OCI-LY3 (cell line): ENCODE data around the gene ARPC2.
A peak's percentile ranks its signal among the peaks of the same experiment; 100 is the strongest.

Experiments
- H2AFZ ChIP-seq: fragments of 200-600, 300-600 bp; shearing (Covaris generic); 2 replicates; pipeline ENCODE4 v1.6.0; 2014; ENCODE audit warnings: antibody characterized with exemption, low read depth, low read length
- H3K27ac ChIP-seq: fragments of 200-600, 300-600 bp; sonication (generic); 2 replicates; pipeline ENCODE4 v1.5.1; 2014; ENCODE audit warnings: mild to moderate bottlenecking, low read length, moderate library complexity, mixed read lengths
- H3K27me3 ChIP-seq: fragments of 200-600, 300-600 bp; sonication (generic); 2 replicates; pipeline ENCODE4 v1.6.1; 2014; ENCODE audit warnings: low read depth, low read length, mixed read lengths
- H3K36me3 ChIP-seq: fragments of 200-600, 300-600 bp; sonication (generic); replicated peaks from 2 replicates; pipeline ENCODE3; 2014; ENCODE audit warnings: low read depth, low read length, mixed read lengths
- H3K4me1 ChIP-seq: fragments of 300-600, 200-600 bp; sonication (generic); 2 replicates; pipeline ENCODE4 v1.6.1; 2014; ENCODE audit warnings: low read length, mixed read lengths
- H3K4me2 ChIP-seq: fragments of 200-600, 300-600 bp; sonication (generic); 2 replicates; pipeline ENCODE4 v1.6.1; 2014; ENCODE audit warnings: low read length, mixed read lengths
- H3K4me3 ChIP-seq: fragments of 300-600, 200-600 bp; sonication (generic); 2 replicates; pipeline ENCODE4 v1.5.1; 2014; ENCODE audit warnings: antibody characterized with exemption, mild to moderate bottlenecking, low read length, moderate library complexity
- H3K79me2 ChIP-seq: fragments of 300-600, 200-600 bp; shearing (Covaris generic); 2 replicates; pipeline ENCODE4 v1.6.1; 2014; ENCODE audit warnings: mild to moderate bottlenecking, low read length, mixed read lengths
- H3K9ac ChIP-seq: fragments of 300-600, 200-600 bp; shearing (Covaris generic); 2 replicates; pipeline ENCODE4 v1.6.0; 2014; ENCODE audit warnings: mild to moderate bottlenecking, low read length, moderate library complexity
- H3K9me3 ChIP-seq: fragments of 200-600, 300-600 bp; shearing (Covaris generic); 2 replicates; pipeline ENCODE4 v1.6.1; 2014; ENCODE audit warnings: low read length, mixed read lengths; ENCODE audit not compliant: insufficient read depth
- H4K20me1 ChIP-seq: fragments of 200-600, 300-600 bp; sonication (generic); 2 replicates; pipeline ENCODE4 v1.6.1; 2016; ENCODE audit warnings: low read length, mixed read lengths; ENCODE audit not compliant: insufficient read depth
- EZH2phosphoT487 ChIP-seq: fragments of 200-600 bp; shearing (Covaris generic); IDR thresholded peaks from 2 replicates; pipeline ENCODE4 v1.6.1; 2018; ENCODE audit warnings: antibody characterized with exemption, mixed run types, low read depth
- TF ChIP-seq, protein P1 (sequence below): fragments of 200-600, 300-600 bp; sonication (generic); IDR thresholded peaks from 2 replicates; pipeline ENCODE4 v1.5.1; 2014; ENCODE audit warnings: antibody characterized with exemption, low read length, low read depth

The ARPC2 gene

DNA sequence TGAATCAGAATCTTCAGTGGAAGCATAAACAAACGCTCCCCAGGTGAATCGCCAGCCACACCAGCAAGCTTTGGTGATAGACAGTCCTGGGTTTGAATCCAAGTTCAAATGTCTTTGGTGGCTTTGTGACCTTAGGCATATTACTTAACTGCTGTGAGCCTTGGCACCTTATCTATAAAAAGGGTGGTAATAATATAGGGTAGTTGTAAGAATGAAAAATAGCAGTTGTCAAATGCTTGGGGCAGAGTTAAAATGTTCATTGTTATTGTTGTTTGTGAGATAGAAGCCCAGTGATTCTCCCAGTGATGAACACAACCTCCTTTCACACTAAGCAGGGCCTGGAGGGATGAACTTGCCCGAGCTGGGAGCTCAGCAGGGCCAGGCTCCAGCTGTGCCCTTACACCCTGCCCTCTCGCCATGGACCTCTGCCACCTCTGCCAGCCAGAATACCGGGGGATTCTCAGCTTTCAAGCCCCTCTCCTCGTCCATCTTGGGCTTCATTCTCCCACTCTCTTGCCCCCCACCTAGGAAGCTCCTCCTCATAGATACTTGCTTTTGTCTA is 81.4 kb downstream of the ARPC2 start:
- H3K9me3 ChIP-seq = no peaks in the 10 kb centered on the region
- H2AFZ ChIP-seq = no peak overlapping the region
- H3K4me2 ChIP-seq = no peak overlapping the region
- H4K20me1 ChIP-seq = no peaks in the 10 kb centered on the region
- no peaks in the 10 kb centered on the region for H3K79me2 ChIP-seq
- peaks cover 4% of the 10 kb centered on the region; the same call in 1 of the 2 replicates for H3K4me1 ChIP-seq
- H3K27me3 ChIP-seq = no peaks in the 10 kb centered on the region
- TF ChIP-seq, protein P1, sequence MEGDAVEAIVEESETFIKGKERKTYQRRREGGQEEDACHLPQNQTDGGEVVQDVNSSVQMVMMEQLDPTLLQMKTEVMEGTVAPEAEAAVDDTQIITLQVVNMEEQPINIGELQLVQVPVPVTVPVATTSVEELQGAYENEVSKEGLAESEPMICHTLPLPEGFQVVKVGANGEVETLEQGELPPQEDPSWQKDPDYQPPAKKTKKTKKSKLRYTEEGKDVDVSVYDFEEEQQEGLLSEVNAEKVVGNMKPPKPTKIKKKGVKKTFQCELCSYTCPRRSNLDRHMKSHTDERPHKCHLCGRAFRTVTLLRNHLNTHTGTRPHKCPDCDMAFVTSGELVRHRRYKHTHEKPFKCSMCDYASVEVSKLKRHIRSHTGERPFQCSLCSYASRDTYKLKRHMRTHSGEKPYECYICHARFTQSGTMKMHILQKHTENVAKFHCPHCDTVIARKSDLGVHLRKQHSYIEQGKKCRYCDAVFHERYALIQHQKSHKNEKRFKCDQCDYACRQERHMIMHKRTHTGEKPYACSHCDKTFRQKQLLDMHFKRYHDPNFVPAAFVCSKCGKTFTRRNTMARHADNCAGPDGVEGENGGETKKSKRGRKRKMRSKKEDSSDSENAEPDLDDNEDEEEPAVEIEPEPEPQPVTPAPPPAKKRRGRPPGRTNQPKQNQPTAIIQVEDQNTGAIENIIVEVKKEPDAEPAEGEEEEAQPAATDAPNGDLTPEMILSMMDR = no peak
- no peak for TF ChIP-seq EZH2phosphoT487
- no peak overlapping the region for H3K4me3 ChIP-seq
- H3K9ac ChIP-seq = no peak overlapping the region
- no peak overlapping the region for H3K27ac ChIP-seq
- H3K36me3 ChIP-seq = no peaks in the 10 kb centered on the region

DNA sequence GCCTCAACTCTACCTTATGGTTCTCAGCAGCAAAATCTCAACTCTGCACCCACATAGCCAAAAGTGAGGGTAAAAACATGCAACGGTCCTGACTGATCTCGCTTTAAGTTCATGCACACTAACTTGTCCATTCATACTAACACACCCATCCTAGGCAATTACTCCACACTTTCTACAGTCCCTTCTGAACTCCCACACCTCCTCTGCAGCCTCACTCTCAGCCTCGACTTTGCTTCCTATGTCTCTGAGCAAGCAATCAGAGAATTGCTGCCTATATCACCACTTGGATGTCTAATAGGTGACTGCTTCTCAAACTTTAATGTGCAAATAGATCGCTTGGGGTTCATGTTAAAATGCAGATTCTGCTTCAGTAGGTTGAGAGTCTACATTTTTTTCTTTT is 83.2 kb downstream of the ARPC2 start:
- Histone ChIP-seq H3K9me3 (no peaks in the 10 kb centered on the region), H4K20me1 (no peaks in the 10 kb centered on the region), H3K4me3 (no peak overlapping the region), H3K9ac (no peak overlapping the region), H3K27ac (no peak overlapping the region), H3K27me3 (no peaks in the 10 kb centered on the region), H3K4me2 (no peak overlapping the region), H3K79me2 (no peaks in the 10 kb centered on the region), H3K4me1 (peaks cover 2% of the 10 kb centered on the region; the same call in 1 of the 2 replicates), H3K36me3 (no peaks in the 10 kb centered on the region), H2AFZ (no peak overlapping the region)
- TF ChIP-seq, protein P1 = no peak
- no peak for TF ChIP-seq EZH2phosphoT487

DNA sequence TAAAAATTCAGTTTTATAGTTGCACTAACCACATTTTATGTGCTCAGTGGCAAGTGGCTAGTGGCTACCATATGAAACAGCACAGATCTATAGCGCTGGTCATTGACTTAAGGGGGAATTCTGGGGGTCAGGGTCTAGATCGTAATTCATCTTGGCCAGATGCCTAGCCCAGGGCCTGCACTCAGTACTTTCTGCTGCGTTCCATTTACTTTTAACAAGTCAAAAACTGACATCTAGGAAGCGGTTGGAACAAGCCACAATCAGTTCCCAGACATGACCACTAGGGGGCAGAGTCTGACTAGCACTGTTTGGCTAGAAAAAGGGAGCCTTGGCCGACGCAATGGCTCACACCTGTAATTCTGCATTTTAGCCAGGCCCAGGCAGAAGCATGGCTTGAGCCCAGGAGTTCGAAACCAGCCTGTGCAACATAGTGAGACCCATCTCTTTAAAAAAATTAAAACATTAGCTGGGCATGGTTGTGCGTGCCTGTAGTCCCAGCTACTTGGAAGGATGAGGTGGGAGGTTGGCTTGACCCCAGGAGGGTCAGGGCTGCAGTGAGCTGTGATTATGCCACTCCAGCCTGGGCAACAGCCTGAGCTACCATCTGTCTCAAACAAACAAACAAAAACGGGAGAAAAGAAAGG is 84.3 kb downstream of the ARPC2 start:
- H3K9me3 ChIP-seq = no peaks in the 10 kb centered on the region
- no peaks in the 10 kb centered on the region for H3K79me2 ChIP-seq
- H3K9ac ChIP-seq = 0 out of 2 replicates have a peak overlapping the region, but pooled peaks have one; percentile 39
- no peaks in the 10 kb centered on the region for H3K27me3 ChIP-seq
- peak overlapping the region; percentile 53; the same call in 1 of the 2 replicates for H3K4me2 ChIP-seq
- H3K4me3 ChIP-seq = no peak overlapping the region
- no peaks in the 10 kb centered on the region for H4K20me1 ChIP-seq
- no peaks in the 10 kb centered on the region for H3K4me1 ChIP-seq
- no peaks in the 10 kb centered on the region for H3K36me3 ChIP-seq
- no peak overlapping the region for H3K27ac ChIP-seq
- no peak for TF ChIP-seq EZH2phosphoT487
- TF ChIP-seq, protein P1 = peak; percentile 79
- H2AFZ ChIP-seq = no peak overlapping the region
